SIG-M5 treated with dmso at 0.1 percent for 504 hours (cell line): ENCODE data around the gene PLA2G2C.

Experiments used
- DNase-seq: peaks from one replicate; lab custom pipeline; 2025; ENCODE audit not compliant: unreplicated experiment; lab: John Stamatoyannopoulos, UW

Gene PLA2G2C

DNA sequence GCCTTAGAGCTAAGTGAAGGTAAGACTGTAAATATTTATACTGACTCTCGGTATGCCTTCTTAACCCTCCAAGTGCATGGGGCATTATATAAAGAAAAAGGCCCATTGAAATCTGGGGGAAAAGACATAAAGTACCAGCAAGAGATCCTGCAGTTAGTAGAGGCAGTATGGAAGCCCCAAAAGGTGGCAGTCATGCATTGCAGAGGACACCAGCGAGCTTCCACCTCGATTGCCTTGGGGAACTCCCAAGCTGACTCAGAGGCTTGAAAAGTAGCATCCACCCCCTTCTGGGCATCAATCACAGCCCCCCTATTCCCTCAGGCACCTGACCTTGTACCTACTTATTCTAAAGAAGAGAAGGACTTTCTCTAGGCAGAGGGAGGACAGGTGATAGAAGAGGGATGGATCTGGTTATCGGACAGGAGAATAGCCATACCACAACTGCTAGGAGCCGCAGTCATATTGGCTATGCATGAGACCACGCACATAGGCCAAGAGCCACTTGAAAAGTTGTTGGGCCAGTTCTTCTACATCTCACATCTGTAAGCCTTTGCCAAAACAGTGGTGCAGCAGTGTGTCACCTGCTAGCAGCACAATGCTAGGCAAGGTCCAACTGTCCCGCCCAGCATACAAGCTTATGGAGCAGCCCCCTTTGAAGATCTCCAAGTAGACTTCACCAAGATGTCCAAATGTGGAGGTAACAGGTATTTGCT lies 27.8 kb downstream of the PLA2G2C start:
- no peak for DNase-seq

DNA sequence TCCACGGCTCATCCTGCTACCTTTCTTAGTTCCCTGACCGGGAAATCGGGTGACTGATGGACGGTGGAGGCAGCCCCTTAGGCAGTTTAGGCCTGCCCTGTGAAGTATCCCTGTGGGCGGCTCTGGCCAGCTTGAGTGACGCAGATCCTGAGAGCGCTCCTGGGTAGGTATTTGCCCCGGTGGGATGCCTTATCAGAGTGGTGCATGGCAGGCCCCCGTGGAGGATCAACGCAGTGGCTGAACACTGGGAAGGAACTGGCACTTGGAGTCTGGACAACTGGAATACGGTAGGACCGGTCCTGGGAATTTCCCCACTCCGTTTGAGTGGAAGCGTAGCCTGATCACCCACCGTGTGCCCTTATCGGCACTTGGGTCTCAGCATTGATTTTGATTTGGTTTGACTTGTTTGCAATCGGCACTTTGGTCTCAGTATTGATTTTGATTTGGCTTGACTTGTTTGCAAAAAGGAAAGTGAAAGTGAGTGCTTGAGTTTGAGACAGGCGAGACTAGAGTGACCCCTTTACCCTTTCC lies 32.0 kb downstream of the PLA2G2C start:
- no peak for DNase-seq

DNA sequence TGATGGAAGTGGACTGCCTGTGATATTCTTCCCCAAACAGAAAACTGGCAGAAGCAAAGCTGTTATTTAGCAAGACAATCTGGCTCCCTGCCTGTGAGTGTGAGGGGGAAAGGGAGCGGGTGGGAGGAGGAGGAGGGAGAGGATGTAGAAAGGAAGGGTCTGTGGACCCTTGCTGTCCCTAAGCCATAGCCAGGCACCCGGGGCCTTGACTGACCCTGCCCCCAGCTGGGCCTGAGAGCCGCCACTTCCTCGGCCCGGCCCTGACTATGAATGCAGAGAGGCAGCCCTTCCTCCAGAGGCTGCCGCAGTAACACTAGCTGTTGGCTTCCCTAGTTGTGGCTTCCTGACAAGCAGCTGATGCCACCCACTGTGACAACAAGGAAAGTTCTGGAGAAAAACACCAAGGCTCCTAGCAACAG lies 33.3 kb downstream of the PLA2G2C start:
- DNase-seq = peak; percentile 24

DNA sequence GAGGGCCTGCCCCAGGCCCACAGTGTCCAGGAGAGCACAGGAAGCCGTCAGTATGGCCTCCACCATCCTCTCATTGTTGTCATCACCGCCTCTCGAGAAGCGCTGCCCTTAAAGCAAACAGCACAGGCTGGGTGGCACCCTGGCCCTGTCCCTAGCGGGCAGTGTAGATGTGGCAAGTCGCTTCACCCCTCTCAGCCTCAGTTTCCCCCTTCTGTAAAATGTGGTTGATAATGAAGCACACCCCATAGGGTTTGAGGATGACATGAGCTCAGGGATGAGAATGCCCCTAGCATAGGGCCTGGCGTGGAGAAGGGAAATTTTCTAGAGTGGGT lies 33.8 kb downstream of the PLA2G2C start:
- DNase-seq = no peak

DNA sequence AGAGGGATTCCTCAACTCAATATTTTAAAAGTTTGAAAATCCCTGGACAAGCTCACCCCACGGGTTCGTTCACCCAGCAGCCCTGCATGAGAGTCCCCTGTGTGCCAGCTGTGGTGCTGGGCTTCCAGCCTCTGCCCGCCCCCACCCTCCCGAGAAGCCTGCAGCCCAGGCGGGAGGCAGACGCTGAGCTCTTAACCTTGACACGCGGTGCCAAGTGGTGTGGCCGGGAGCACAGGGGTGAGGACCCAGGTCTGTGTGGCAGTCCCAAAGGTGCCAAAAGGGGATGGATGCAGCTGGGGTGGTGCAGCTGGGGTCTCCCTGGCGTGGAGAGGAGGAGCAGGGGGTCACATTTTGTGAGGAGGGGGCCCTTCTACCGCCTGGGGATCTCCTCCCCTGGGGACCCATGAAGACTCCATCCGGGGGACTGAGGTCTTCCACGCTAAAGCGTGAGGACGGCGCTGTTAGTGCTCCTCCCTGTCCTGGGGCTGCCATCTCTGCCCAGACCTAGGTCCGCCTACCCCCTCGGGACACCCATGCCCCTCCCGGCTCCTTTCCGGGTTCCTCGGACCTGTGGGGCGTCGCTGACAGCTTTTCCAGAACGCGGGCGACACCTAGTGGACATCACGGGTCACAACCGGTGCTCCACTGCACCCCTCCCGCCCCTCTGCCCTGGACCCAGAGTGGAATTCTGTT lies 34.3 kb downstream of the PLA2G2C start:
- DNase-seq = peak; percentile 66

DNA sequence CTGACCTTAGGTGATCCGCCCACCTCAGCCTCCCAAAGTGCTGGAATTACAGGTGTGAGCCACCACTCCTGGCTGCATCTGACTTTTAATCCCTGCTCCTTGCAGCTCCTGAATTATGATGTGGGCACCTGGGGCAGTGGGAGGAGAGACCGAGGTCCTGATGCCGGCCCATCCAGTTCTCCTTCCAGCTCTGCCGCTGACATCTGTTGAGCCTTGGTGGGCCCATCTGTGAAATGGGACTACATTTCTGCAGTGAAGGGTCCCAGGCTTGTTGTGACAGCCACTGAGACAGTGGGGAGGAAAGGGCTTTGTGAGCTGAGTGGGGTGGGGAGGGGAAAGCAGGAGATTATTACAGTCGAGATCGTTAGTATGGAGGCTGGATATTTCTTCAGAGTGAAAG lies 35.3 kb downstream of the PLA2G2C start:
- DNase-seq = no peak

DNA sequence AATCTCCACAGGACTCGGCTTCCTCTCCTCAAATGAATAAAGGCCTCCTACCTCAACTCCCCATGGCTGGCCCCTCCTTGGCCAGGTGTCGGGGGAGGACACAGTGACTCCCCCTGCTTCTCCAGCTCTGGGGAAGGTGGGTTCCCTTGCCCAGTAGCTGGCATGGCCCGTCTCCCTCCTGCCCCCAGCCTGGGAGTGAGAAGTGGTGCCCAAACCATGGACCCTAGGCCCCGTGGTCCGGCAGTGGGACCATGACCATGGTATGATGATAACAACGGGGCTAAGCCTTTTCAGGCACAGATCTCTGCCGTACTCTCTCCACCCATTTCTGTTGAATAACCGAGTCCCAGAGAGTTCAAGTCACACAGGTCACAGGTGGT lies 36.0 kb downstream of the PLA2G2C start:
- no peak for DNase-seq

- DNase-seq = no peak
These were observed 36.6 kb downstream of the PLA2G2C start for GRCh38 chr1:20149601-20150325.

DNA sequence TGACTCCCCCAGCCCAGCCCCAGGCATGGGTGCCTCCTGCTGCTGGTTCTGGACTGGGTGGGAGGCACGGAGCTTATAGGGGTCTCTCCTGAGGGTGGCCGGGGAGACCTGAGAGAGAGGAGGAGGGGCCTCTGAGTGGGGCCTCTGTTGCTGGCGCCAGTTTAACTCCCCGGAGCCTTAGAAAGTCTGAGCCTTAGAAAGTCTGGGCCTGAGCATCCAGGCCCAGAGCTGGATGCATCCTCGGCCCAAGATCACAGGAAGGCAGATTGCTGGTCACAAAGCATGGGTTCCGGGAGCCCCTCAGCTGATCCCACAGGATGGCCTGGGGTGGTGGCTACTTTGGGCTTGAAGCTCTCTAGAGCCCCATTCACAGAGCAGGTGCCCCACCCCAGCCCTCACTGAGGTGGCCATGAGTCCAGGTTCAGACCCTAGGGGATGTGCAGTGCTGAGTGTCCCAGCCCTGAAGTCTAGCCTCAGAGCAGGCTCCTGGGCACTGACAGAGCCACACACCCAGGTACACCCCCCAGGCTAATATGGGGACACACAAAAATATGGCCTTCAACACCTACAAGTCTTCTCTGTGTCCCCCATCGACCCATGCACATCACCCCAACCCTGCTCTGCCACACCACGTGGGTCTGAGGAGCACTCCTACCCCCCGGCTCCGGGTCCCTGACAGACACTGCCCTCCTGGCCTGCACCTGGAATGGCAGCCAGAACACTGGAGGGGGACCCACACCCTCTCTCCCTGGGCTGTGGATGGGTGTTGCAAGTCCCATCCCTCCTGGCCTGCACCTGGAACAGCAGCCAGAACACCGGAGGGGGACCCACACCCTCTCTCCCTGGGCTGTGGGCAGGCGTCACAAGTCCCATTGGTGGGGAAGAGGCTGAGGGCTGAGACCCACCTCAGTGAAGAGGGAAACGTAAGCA lies 37.5 kb downstream of the PLA2G2C start:
- no peak for DNase-seq

DNA sequence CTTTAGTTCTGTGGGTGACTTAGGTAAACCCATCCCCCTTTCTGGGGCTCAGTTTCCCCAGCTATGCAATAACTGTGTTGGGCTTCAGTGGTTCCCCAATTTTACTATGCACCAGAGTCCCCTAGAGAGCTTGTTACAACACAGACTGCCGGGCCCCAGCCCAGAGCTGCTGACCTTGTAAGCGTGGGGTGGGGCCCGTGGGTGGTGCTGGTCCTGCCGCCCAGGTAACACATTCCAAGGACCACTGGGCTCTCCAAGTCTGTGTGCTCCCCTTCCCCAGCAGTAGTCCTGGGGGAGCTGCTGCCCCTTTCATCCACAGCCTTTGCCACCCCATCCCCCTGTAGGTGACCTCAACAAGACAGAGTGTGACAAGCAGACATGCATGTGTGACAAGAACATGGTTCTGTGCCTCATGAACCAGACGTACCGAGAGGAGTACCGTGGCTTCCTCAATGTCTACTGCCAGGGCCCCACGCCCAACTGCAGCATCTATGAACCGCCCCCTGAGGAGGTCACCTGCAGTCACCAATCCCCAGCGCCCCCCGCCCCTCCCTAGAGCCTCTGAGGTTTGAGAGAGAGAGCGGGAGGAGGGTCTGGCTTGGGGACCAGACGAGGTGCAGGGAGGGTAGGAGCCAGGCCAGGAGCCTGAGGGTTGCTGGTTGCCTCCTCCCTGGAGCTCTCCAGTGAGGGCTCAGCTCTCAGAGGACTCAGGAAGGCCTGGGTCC lies 38.3 kb downstream of the PLA2G2C start:
- DNase-seq = no peak

GRCh38 chr1:20143734-20144565 lies 42.4 kb downstream of the PLA2G2C start:
- no peak for DNase-seq

DNA sequence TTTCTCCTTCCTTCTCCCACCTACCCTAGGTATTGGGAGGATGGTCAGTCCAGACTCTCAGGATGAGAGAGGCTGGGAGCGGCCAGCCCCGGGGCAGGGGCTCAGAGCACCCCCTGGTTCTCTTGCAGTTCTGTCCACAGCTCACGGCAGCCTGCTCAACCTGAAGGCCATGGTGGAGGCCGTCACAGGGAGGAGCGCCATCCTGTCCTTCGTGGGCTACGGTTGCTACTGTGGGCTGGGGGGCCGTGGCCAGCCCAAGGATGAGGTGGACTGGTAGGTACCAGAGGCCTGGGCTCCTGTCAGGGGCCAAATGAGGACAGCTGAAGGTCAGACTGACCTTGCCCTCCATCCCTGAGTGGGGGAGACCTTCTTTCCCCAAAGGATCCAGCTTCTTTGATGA lies 43.0 kb downstream of the PLA2G2C start:
- no peak for DNase-seq

GRCh38 chr1:20142001-20142710 lies 44.2 kb downstream of the PLA2G2C start:
- no peak for DNase-seq

DNA sequence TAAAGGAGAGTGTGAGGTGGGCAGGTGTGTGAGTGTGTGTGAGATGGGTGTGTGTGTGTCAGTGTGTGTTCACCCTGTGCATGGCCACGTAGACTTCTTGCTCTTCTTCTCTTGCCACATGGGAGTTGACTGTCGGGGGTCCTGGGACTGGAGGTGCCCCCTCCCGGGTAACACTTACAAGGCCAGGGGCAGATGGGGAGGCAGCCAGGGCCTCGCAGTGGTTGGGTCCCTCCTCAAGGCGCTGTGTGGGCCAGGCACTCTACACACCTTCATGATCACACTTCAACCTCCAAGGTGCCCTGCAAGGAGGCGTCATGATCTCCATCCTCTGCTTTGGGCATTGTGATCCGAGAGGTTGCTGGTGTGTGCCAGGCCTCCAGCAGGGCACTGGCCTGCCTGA lies 44.9 kb downstream of the PLA2G2C start:
- no peak for DNase-seq

DNA sequence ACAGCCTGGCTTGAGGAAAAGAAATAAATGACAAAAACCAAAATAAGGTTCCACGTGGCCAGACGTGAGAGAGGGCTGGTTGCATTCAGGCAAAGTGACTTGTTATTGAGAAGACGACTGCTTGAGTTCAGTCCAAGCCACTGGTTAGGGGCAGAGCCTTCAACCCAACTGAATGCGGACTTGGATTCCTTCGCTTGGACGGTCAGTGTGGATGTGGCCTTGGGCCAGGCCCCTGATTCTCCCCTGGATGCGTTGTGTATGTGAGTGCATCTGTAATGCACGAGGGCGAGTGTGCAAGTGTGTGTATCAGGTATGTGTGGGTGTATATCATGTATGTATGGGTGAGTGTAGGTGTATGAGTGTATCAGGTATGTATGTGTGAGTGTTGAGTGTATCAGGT lies 45.3 kb downstream of the PLA2G2C start:
- no peak for DNase-seq

- DNase-seq = no peak
These were observed 46.3 kb downstream of the PLA2G2C start for GRCh38 chr1:20139776-20140612.

GRCh38 chr1:20138961-20139550 lies 47.3 kb downstream of the PLA2G2C start, which contains the start of gene PLA2G2F:
TSS of gene PLA2G2F (plus strand) at chr1:20139323. CDS start at chr1:20139428, 105 bp downstream.
- no peak for DNase-seq
